GM23338 (cell line): ENCODE measurements around the gene FIGN.

Experiments used
- CTCF ChIP-seq, 2 experiments: fragments of 200-600 bp in 1 of 2; sonication (generic) in 1 of 2; conservative IDR thresholded peaks; 2 replicates each; pipeline versions ENCODE4 v1.5.1 to v1.6.1; 2016 to 2017; ENCODE audit warnings: antibody characterized with exemption in 2 of 2, low read depth in 2 of 2, mild to moderate bottlenecking in 2 of 2, moderate library complexity in 1 of 2
- EZH2 ChIP-seq: fragments of 200-600 bp; sonication (generic); IDR thresholded peaks from one replicate; pipeline ENCODE4 v1.8.0; 2017; ENCODE audit warnings: antibody characterized with exemption, mild to moderate bottlenecking, low read depth; ENCODE audit not compliant: unreplicated experiment
- POLR2AphosphoS5 ChIP-seq: IDR thresholded peaks from 2 replicates; pipeline ENCODE4 v1.6.1; 2016; ENCODE audit warnings: antibody characterized with exemption, low read depth

GRCh38 chr2:163574309-163574708, 161.5 kb downstream of the FIGN start:
- TF ChIP-seq POLR2AphosphoS5: no peak
- TF ChIP-seq CTCF (conservative IDR thresholded peaks at IDR 0.05; ENCODE audit: low read depth in 2 of 2): no peak
- TF ChIP-seq EZH2: no peak
